Gastroesophageal sphincter (tissue), 4 donors: ENCODE results near the gene ANKFY1. TPM values are rescaled to one million over a fixed set of nuclear protein-coding genes. Genes with fewer than 3 reads are reported as not detected.

ENCODE experiments used
- ATAC-seq: fragments of 150-250 bp; one replicate; pipeline ENCODE4 v1.9.1; 2016; ENCODE audit warnings: mild to moderate bottlenecking, moderate library complexity
- H3K27ac ChIP-seq, 4 donors: fragments of 200-600 bp; sonication (generic) in 3 of 4; 1 replicate in 3 of 4; 2 replicates in 1 of 4; pipeline ENCODE4 v1.5.1; 2016 to 2019
- H3K27me3 ChIP-seq: fragments of 200-600 bp; sonication (generic); one replicate; pipeline ENCODE4 v1.5.1; 2019
- H3K36me3 ChIP-seq, 2 donors: fragments of 200-600 bp; sonication (generic); one replicate each; pipeline ENCODE4 v1.5.1; 2019; ENCODE audit warnings: control low read depth in 1 of 2
- H3K4me1 ChIP-seq, 3 donors: fragments of 200-600 bp; sonication (generic); 1 replicate in 2 of 3; 2 replicates in 1 of 3; pipeline ENCODE4 v1.5.1; 2016 to 2019; ENCODE audit warnings: control low read depth in 2 of 3
- H3K4me3 ChIP-seq, 2 donors: fragments of 200-600 bp; sonication (generic); one replicate each; pipeline ENCODE4 v1.5.1; 2019; ENCODE audit warnings: mild to moderate bottlenecking in 1 of 2, moderate library complexity in 1 of 2
- H3K9me3 ChIP-seq, 3 donors: fragments of 200-600 bp; sonication (generic); one replicate each; pipeline ENCODE4 v1.5.1; 2017 to 2019; ENCODE audit warnings: control low read depth in 2 of 3
- CTCF ChIP-seq, 4 experiments: fragments of 200-600 bp in 2 of 4; fragments of 450-650 bp in 2 of 4; sonication (generic) in 1 of 4; IDR thresholded peaks; one replicate each; pipeline ENCODE4 v1.5.1; 2017 to 2019; ENCODE audit warnings: antibody characterized with exemption in 4 of 4, mild to moderate bottlenecking in 2 of 4, moderate library complexity in 2 of 4
- EP300 ChIP-seq: sonication (generic); formaldehyde crosslinking; IDR thresholded peaks from one replicate; pipeline ENCODE4 v1.6.1; 2017; ENCODE audit warnings: antibody characterized with exemption, mild to moderate bottlenecking
- POLR2A ChIP-seq, 2 donors: fragments of 450-650 bp; IDR thresholded peaks; one replicate each; pipeline ENCODE4 v1.6.1; 2017; ENCODE audit warnings: antibody characterized with exemption in 2 of 2, mild to moderate bottlenecking in 2 of 2, moderate library complexity in 1 of 2
- POLR2AphosphoS5 ChIP-seq: sonication (generic); formaldehyde crosslinking; IDR thresholded peaks from one replicate; pipeline ENCODE4 v1.6.1; 2017; ENCODE audit warnings: antibody characterized with exemption
- WGBS, 2 donors: methylation state at CpG; one replicate each; pipeline ENCODE4 v1.1.5; 2018; ENCODE audit warnings: low coverage in 1 of 2; 5-methylcytosine and 5-hydroxymethylcytosine counted together
- total RNA-seq, 4 donors: library from RNA; depleted of rRNA; stranded (reverse); fragments of >200 nt; gene quantifications; one replicate each; pipeline ENCODE4 v1.1.0, GENCODE V29; 2016

ANKFY1 gene
- total RNA-seq, 4 donors from 2014 or later = 22.4 to 46.4 (median 40.2) TPM

GRCh38 chr17:4246674-4247073 is 17.1 kb downstream of the ANKFY1 start:
- H3K36me3 ChIP-seq = peaks cover 0 to 18% of the 10 kb centered on the region in 2 donors
- no peaks in the 10 kb centered on the region for H3K27me3 ChIP-seq
- 80 to 100% methylated on average over 1 of the region's 5 CpGs for WGBS, 2 donors
- no peak overlapping the region for H3K4me3 ChIP-seq
- TF ChIP-seq EP300 (no peak), POLR2AphosphoS5 (no peak), CTCF (IDR thresholded peaks at IDR 0.05) (no peak), POLR2A (IDR thresholded peaks at IDR 0.05) (no peak)
- ATAC-seq = no peak
- peaks cover 2 to 69% (median 13%) of the 10 kb centered on the region in 3 donors for H3K4me1 ChIP-seq
- H3K9me3 ChIP-seq = no peaks in the 10 kb centered on the region
- H3K27ac ChIP-seq = no peak overlapping the region

GRCh38 chr17:4241535-4241934 is 22.2 kb downstream of the ANKFY1 start:
- Histone ChIP-seq H3K27me3 (no peaks in the 10 kb centered on the region), H3K27ac (no peak overlapping the region), H3K9me3 (no peaks in the 10 kb centered on the region), H3K4me3 (no peak overlapping the region), H3K4me1 (peaks cover 0 to 27% (median 0%) of the 10 kb centered on the region in 3 donors), H3K36me3 (peaks cover 0 to 47% of the 10 kb centered on the region in 2 donors)
- ATAC-seq = no peak
- no peak for TF ChIP-seq POLR2A (IDR thresholded peaks at IDR 0.05)
- no peak for TF ChIP-seq POLR2AphosphoS5
- no peak for TF ChIP-seq CTCF (IDR thresholded peaks at IDR 0.05)
- no peak for TF ChIP-seq EP300
- 91% methylated on average over 1 of the region's 11 CpGs; no CpG with 5 or more reads in 1 of the 2 donors for WGBS, 2 donors

- Histone ChIP-seq H3K27me3 (no peaks in the 10 kb centered on the region), H3K36me3 (peaks cover 0 to 42% of the 10 kb centered on the region in 2 donors), H3K4me3 (no peak overlapping the region), H3K27ac (peak overlapping the region in 3 of 4 donors; percentile 25 to 91 (median 85)), H3K4me1 (peaks cover 6 to 54% (median 12%) of the 10 kb centered on the region in 3 donors), H3K9me3 (no peaks in the 10 kb centered on the region)
- ATAC-seq = no peak
- TF ChIP-seq POLR2AphosphoS5 = no peak
- TF ChIP-seq CTCF (IDR thresholded peaks at IDR 0.05) = no peak
- no peak for TF ChIP-seq EP300
- no peak for TF ChIP-seq POLR2A (IDR thresholded peaks at IDR 0.05)
- 0 to 36% methylated on average over 3 of the region's 3 CpGs for WGBS, 2 donors
These were observed 27.3 kb downstream of the ANKFY1 start for GRCh38 chr17:4236456-4236855.

- H3K27ac ChIP-seq = peak overlapping the region in 3 of 4 donors; percentile 36 to 91 (median 85)
- no peaks in the 10 kb centered on the region for H3K9me3 ChIP-seq
- H3K4me3 ChIP-seq = no peak overlapping the region
- WGBS, 2 donors = 86 to 90% methylated on average over 6 to 8 of the region's 8 CpGs
- H3K4me1 ChIP-seq = peaks cover 15 to 62% (median 20%) of the 10 kb centered on the region in 3 donors
- H3K27me3 ChIP-seq = no peaks in the 10 kb centered on the region
- H3K36me3 ChIP-seq = peaks cover 0 to 37% of the 10 kb centered on the region in 2 donors
- TF ChIP-seq POLR2A (IDR thresholded peaks at IDR 0.05) (no peak), POLR2AphosphoS5 (no peak), EP300 (no peak), CTCF (IDR thresholded peaks at IDR 0.05) (no peak)
- no peak for ATAC-seq
These were observed 28.2 kb downstream of the ANKFY1 start for GRCh38 chr17:4235372-4236279.
